Sigmoid colon (tissue), 4 donors: Measurements from ENCODE around the gene MRPL50.

ENCODE experiments used
- POLR2A ChIP-seq, 2 donors: fragments of 450-650 bp; IDR thresholded peaks; one replicate each; pipeline ENCODE4 v1.6.1; 2016; ENCODE audit warnings: antibody characterized with exemption in 2 of 2, mild to moderate bottlenecking in 2 of 2, moderate library complexity in 2 of 2
- POLR2AphosphoS5 ChIP-seq, 4 donors: sonication (generic); formaldehyde crosslinking; IDR thresholded peaks; one replicate each; pipeline ENCODE4 v1.6.1; 2017; ENCODE audit warnings: antibody characterized with exemption in 4 of 4
- TF ChIP-seq, protein P1 (sequence below), 4 experiments: fragments of 450-650 bp in 3 of 4; fragments of 200-600 bp in 1 of 4; IDR thresholded peaks; one replicate each; pipeline ENCODE4 v1.5.1; 2016 to 2019; ENCODE audit warnings: antibody characterized with exemption in 4 of 4, mild to moderate bottlenecking in 3 of 4, moderate library complexity in 2 of 4

DNA sequence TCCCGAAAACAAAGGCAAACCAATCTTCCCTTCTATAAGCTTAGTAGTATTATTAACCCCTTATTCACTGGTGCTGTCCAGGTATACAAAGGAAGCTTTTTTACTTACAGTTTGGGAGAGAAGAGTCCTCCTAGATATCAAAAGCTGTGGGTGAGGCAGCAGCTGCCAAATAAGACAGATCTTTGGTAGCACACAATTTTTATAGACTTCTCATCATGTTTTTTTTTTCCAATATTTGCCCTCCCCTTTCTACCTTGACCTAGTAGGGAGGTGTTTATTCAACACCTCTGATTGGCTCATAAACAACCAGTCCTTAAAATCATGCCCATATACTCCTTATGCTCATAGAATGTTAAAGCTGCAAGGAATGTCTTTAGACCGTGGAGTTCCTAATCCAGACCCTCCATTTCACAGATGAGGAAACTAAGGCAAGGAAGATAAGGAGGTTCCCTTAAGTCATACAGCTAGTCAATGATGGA, 37.2 kb upstream of the MRPL50 start, which contains the start of gene ALDOB:
- TF ChIP-seq, protein P1, sequence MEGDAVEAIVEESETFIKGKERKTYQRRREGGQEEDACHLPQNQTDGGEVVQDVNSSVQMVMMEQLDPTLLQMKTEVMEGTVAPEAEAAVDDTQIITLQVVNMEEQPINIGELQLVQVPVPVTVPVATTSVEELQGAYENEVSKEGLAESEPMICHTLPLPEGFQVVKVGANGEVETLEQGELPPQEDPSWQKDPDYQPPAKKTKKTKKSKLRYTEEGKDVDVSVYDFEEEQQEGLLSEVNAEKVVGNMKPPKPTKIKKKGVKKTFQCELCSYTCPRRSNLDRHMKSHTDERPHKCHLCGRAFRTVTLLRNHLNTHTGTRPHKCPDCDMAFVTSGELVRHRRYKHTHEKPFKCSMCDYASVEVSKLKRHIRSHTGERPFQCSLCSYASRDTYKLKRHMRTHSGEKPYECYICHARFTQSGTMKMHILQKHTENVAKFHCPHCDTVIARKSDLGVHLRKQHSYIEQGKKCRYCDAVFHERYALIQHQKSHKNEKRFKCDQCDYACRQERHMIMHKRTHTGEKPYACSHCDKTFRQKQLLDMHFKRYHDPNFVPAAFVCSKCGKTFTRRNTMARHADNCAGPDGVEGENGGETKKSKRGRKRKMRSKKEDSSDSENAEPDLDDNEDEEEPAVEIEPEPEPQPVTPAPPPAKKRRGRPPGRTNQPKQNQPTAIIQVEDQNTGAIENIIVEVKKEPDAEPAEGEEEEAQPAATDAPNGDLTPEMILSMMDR (IDR thresholded peaks at IDR 0.05), result no peak
- TF ChIP-seq POLR2AphosphoS5 (IDR thresholded peaks at IDR 0.05) (no peak), POLR2A (IDR thresholded peaks at IDR 0.05) (no peak)
